Ovary (tissue), 9 donors: ENCODE results near the gene CNGA3. TPM values are rescaled to one million over a fixed set of nuclear protein-coding genes. Genes with fewer than 3 reads are reported as not detected.

Source experiments
- DNase-seq, 5 donors: peaks; one replicate each; pipeline ENCODE4 v3.0.0-alpha.2; 2019 to 2020
- H3K27ac ChIP-seq, 2 donors: fragments of 200-600 bp; one replicate each; pipeline versions ENCODE4 v1.5.1 to v1.8.0; 2019 to 2022
- H3K27me3 ChIP-seq: fragments of 200-600 bp; one replicate; pipeline ENCODE4 v1.8.0; 2022
- H3K36me3 ChIP-seq: fragments of 200-600 bp; sonication (generic); one replicate; pipeline ENCODE4 v1.5.1; 2019
- H3K4me1 ChIP-seq: one replicate; pipeline ENCODE4 v1.8.1; 2013; ENCODE audit warnings: mild to moderate bottlenecking, moderate library complexity; ENCODE audit not compliant: insufficient read depth
- H3K4me3 ChIP-seq: fragments of 200-600 bp; sonication (generic); one replicate; pipeline ENCODE4 v1.5.1; 2017
- H3K9me3 ChIP-seq, 2 donors: fragments of 200-600 bp in 1 of 2; sonication (generic) in 1 of 2; one replicate each; pipeline versions ENCODE4 v1.5.1 to v1.8.1; 2013 to 2019; ENCODE audit warnings: mild to moderate bottlenecking in 1 of 2, moderate library complexity in 1 of 2
- CTCF ChIP-seq, 3 donors: fragments of 450-650 bp in 2 of 3; fragments of 200-600 bp in 1 of 3; IDR thresholded peaks; one replicate each; pipeline versions ENCODE4 v1.5.1 to v1.8.0; 2016 to 2022; ENCODE audit warnings: antibody characterized with exemption in 3 of 3, mild to moderate bottlenecking in 1 of 3
- EP300 ChIP-seq: sonication (generic); formaldehyde crosslinking; IDR thresholded peaks from one replicate; pipeline ENCODE4 v1.6.1; 2017; ENCODE audit warnings: antibody characterized with exemption
- POLR2A ChIP-seq: fragments of 450-650 bp; IDR thresholded peaks from one replicate; pipeline ENCODE4 v1.6.1; 2017; ENCODE audit warnings: antibody characterized with exemption, mild to moderate bottlenecking, moderate library complexity
- WGBS, 3 donors: extraction: QIAGEN DNeasy Blood & Tissue Kit in 1 of 3; methylation state at CpG; one replicate each; pipeline versions ENCODE4 v1.1.5 to v1.1.7; 2013 to 2017; 5-methylcytosine and 5-hydroxymethylcytosine counted together
- intact Hi-C, 4 donors: fragments of 100-400 bp; cut with DNase I; formaldehyde crosslinking; loops; one replicate each; pipeline versions ENCODE4 v1.11.0 to v1.15.1; 2022 to 2023
- polyA plus RNA-seq, 2 donors: library from polyadenylated mRNA; stranded (reverse); fragments of 200-250 nt in 1 of 2; fragments of 350-450 nt in 1 of 2; fragmentation: Illumina TruSeq in 1 of 2; extraction: RNeasy Lipid Tissue Mini Kit (QIAGEN cat#74804) in 1 of 2; gene quantifications; one replicate each; pipeline ENCODE4 v1.2.3, GENCODE V29; 2013 to 2014
- total RNA-seq, 7 donors: library from RNA; depleted of rRNA in 2 of 7; stranded (reverse); fragments of >200 nt in 2 of 7; fragmentation: NEBNext Ultra II Directional in 3 of 7; extraction: Animal tissue kit (Norgen Biotek cat#: 25700) in 3 of 7; gene quantifications; one replicate each; pipeline versions ENCODE4 v1.1.0 to v1.2.4, GENCODE V29; 2016 to 2023
- donor health status: DM: no; HTN: no; CAD: no; lungs with moderate emphysema.
- donor health status: DM: no; HTN: no; CAD: no.
- donor health status: Bipolar disorder and iron deficiency.
- donor health status: DM: yes; HTN: yes; CAD: no.
- donor health status: DM: no; HTN: no; CAD: no.
- donor health status: DM: yes; HTN: yes; CAD: no.

CNGA3 gene
- total and polyA plus RNA-seq, 9 donors = 0.05 to 0.34 (median 0.10) TPM; not detected in 6

DNA sequence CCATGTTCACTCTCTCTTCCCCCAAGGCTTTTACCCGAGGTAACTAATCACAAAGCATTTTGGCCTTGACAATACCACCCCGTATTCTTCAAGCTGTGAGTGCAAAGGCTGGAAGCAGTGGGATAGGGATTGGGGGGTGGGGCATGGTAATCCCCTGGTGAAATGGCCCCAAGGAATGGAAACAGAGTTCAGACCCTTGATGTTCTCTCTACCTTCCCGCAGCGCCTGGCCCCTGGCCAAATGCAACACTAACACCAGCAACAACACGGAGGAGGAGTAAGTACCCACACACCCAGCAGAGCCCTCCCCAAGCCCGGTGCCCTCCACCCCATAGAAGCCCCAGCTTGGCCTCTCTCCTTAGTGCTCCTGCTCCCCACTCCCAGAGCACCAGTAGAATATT is 36.9 kb downstream of the CNGA3 start:
- Histone ChIP-seq H3K27me3 (no peaks in the 10 kb centered on the region), H3K36me3 (no peaks in the 10 kb centered on the region), H3K4me3 (no peak overlapping the region), H3K9me3 (no peaks in the 10 kb centered on the region), H3K4me1 (peaks cover 14% of the 10 kb centered on the region), H3K27ac (no peak overlapping the region)
- no peak for DNase-seq
- intact Hi-C loops = loop anchor here in 3 of 4 donors (5.0 kb wide), 2 partner anchors 576 to 681 kb away; no protein-coding TSS in a partner anchor
- WGBS, 3 donors = 40 to 51% (median 43%) methylated on average over 6 of the region's 6 CpGs
- no peak for TF ChIP-seq CTCF (IDR thresholded peaks at IDR 0.05)
- TF ChIP-seq EP300 = no peak
- no peak for TF ChIP-seq POLR2A

- TF ChIP-seq POLR2A (no peak), CTCF (IDR thresholded peaks at IDR 0.05) (peak; percentile 56 to 84 (median 76))
- intact Hi-C loops = loop anchor here in 1 of 4 donors (5.0 kb wide), 1 partner anchor 578 kb away; no protein-coding TSS in a partner anchor
- WGBS, 3 donors = 5 to 7% (median 7%) methylated on average over 7 of the region's 7 CpGs
- H3K9me3 ChIP-seq = no peaks in the 10 kb centered on the region
- DNase-seq = peak; percentile 52 to 83 (median 76)
- H3K36me3 ChIP-seq = no peaks in the 10 kb centered on the region
- H3K27ac ChIP-seq = no peak overlapping the region
- no peaks in the 10 kb centered on the region for H3K27me3 ChIP-seq
- H3K4me3 ChIP-seq = no peak overlapping the region
- peaks cover 2% of the 10 kb centered on the region for H3K4me1 ChIP-seq
These were observed 38.9 kb downstream of the CNGA3 start for GRCh38 chr2:98385050-98385699.

DNA sequence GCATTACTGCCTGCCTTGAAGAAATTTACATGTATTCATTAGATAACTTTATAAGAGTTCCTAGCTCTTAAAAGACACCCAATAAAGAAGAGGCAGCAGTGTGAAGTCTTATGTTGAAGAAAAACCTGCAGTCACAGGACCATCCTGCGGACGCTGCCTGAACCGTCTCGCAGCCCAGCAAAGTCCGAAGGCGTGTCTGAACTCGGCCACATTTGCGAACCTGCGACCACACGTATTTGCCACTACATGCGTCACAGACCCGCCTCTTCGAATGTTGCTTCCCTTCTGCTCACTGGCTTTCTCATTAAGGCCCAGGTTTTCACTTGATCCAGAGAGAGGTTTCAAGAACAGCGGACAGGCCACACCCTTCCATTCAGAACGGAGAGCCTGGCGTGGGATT is 41.2 kb downstream of the CNGA3 start:
- DNase-seq = no peak
- Histone ChIP-seq H3K4me1 (peaks cover 2% of the 10 kb centered on the region), H3K9me3 (no peaks in the 10 kb centered on the region), H3K27me3 (no peaks in the 10 kb centered on the region), H3K36me3 (no peaks in the 10 kb centered on the region), H3K27ac (no peak overlapping the region), H3K4me3 (no peak overlapping the region)
- TF ChIP-seq CTCF (IDR thresholded peaks at IDR 0.05) (no peak), EP300 (no peak), POLR2A (no peak)
- WGBS, 3 donors = 90 to 93% (median 92%) methylated on average over 16 of the region's 16 CpGs
- intact Hi-C loops = loop anchor here in 1 of 4 donors (5.0 kb wide), 1 partner anchor 580 kb away; no protein-coding TSS in a partner anchor

DNA sequence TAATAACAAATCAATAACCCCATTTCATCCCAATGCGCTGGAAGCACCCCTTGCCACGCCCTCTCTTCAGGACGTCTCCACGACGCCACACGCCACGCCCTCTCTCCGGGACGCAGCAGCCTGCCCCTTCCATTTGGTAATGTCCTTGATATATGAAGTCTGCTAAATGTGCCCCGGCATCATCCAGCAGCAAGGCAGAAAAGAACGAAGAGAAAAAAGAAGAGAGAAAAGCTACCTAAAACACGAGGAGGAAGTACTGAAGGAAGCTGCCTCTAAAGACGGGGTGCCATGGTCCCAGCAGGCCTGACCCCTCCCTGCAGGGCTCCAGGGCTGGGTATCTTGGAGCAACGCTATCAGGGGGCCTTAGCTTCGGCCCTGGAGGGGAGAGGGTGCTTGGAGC is 41.8 kb downstream of the CNGA3 start:
- DNase-seq = no peak
- Histone ChIP-seq H3K36me3 (no peaks in the 10 kb centered on the region), H3K4me1 (peaks cover 2% of the 10 kb centered on the region), H3K4me3 (no peak overlapping the region), H3K9me3 (no peaks in the 10 kb centered on the region), H3K27ac (no peak overlapping the region), H3K27me3 (no peaks in the 10 kb centered on the region)
- TF ChIP-seq POLR2A = no peak
- TF ChIP-seq EP300 = no peak
- TF ChIP-seq CTCF (IDR thresholded peaks at IDR 0.05) = no peak
- WGBS, 3 donors = 83 to 86% (median 84%) methylated on average over 15 of the region's 15 CpGs
- intact Hi-C loops = loop anchor here in 2 of 4 donors (2.0 to 5.0 kb wide), 2 partner anchors 581 kb away; no protein-coding TSS in a partner anchor
